T-helper 2 cell (primary cell): ENCODE data around the gene CCR5AS.
A peak's percentile ranks its signal among the peaks of the same experiment; 100 is the strongest.

Experiments used
- DNase-seq, 5 experiments: peaks; one replicate each; pipeline versions ENCODE4 v3.0.0 to v3.0.0-alpha.2; 2012 to 2022

CCR5AS gene

GRCh38 chr3:46375218-46375617 is 31.6 kb downstream of the CCR5AS start:
- DNase-seq = peak in 1 of 5 experiments; percentile 28

GRCh38 chr3:46374755-46375154 is 32.1 kb downstream of the CCR5AS start:
- DNase-seq = no peak

GRCh38 chr3:46372492-46373359 is 34.1 kb downstream of the CCR5AS start:
- peak in 1 of 5 experiments; percentile 58 for DNase-seq

GRCh38 chr3:46371519-46372340 is 35.1 kb downstream of the CCR5AS start:
- no peak for DNase-seq

GRCh38 chr3:46370839-46371518 is 35.9 kb downstream of the CCR5AS start, which contains the start of gene CCR5:
Gene CCR5, plus strand, starts transcription at chr3:46370946. Its CDS starts 1,957 bp downstream, at chr3:46372903.
- DNase-seq = peak in 1 of 5 experiments; percentile 93

- peak in 2 of 5 experiments; percentile 5 to 91 for DNase-seq
These were observed 37.2 kb downstream of the CCR5AS start for GRCh38 chr3:46369675-46370132.

- DNase-seq = no peak
These were observed 37.7 kb downstream of the CCR5AS start for GRCh38 chr3:46369151-46369550.

GRCh38 chr3:46368569-46368968 is 38.3 kb downstream of the CCR5AS start:
- peak in 4 of 5 experiments; percentile 29 to 89 (median 56) for DNase-seq

- no peak for DNase-seq
These were observed 39.1 kb downstream of the CCR5AS start for GRCh38 chr3:46367811-46368210.

- DNase-seq = peak in 1 of 5 experiments; percentile 3
These were observed 40.9 kb downstream of the CCR5AS start for GRCh38 chr3:46365737-46366524.

GRCh38 chr3:46365041-46365440 is 41.8 kb downstream of the CCR5AS start:
- DNase-seq = no peak

GRCh38 chr3:46361408-46362283 is 45.2 kb downstream of the CCR5AS start:
- no peak for DNase-seq

GRCh38 chr3:46360907-46361306 is 46.0 kb downstream of the CCR5AS start:
- DNase-seq = peak in 1 of 5 experiments; percentile 31

- DNase-seq = peak in 1 of 5 experiments; percentile 71
These were observed 47.0 kb downstream of the CCR5AS start for GRCh38 chr3:46359733-46360493.

- DNase-seq = no peak
These were observed 48.4 kb downstream of the CCR5AS start for GRCh38 chr3:46358466-46358865.

GRCh38 chr3:46356909-46357308 is 50.0 kb downstream of the CCR5AS start:
- DNase-seq = no peak

GRCh38 chr3:46356276-46356675 is 50.6 kb downstream of the CCR5AS start:
- no peak for DNase-seq

- no peak for DNase-seq
These were observed 51.9 kb downstream of the CCR5AS start for GRCh38 chr3:46354984-46355383.

GRCh38 chr3:46354478-46354877 is 52.4 kb downstream of the CCR5AS start:
- no peak for DNase-seq
